ENCODE measurements around the gene SLC2A11.
A peak's percentile ranks its signal among the peaks of the same experiment; 100 is the strongest.

SLC2A11 gene

DNA sequence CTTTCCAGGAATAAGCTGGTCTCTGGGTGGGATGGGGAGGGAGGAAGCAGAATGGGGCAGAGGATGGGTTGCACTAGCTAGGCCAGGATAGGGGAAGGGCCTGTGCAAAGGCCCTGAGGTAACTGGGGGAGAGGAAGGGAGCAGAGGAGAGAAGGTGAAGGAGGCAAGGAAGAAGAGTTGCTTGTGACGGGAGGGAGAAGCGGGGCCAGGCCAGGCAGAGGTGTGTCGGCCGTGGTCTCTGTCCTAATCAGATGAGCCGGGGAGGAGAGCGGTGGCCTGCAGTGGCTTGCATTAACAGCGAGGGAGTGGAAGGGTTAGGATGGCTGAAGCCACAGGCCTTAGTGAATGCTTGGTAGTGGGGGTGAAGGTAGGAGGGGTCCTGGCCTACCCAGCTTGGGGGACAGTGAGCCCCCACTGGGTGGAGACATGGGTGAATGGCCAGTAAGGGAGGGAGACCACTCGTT, 12.9 kb upstream of the SLC2A11 start:
- no peak overlapping the region for H3K23ac ChIP-seq (ENCODE audit: low read length)
- H3K14ac ChIP-seq (ENCODE audit: low read length), result no peak overlapping the region
- H2BK120ac ChIP-seq (ENCODE audit: insufficient read depth, low read length, poor library complexity), result no peak overlapping the region
- no peak overlapping the region for H4K91ac ChIP-seq (ENCODE audit: low read depth, low read length)
- DNase-seq, result no peak
- H3K4me3 ChIP-seq (ENCODE audit: low read depth, low read length), result no peak overlapping the region
- peak overlapping the region; percentile 7 for H2AK5ac ChIP-seq (ENCODE audit: low read length)
- no peak overlapping the region for H3K4ac ChIP-seq (ENCODE audit: low read depth, low read length)
- H3K27me3 ChIP-seq (ENCODE audit: insufficient read depth, low read length), result no peaks in the 10 kb centered on the region
- H2AFZ ChIP-seq (ENCODE audit: insufficient read depth, low read length, poor library complexity), result no peak overlapping the region
- H3K18ac ChIP-seq (ENCODE audit: low read length), result no peak overlapping the region
- no peak overlapping the region for H3K9ac ChIP-seq (ENCODE audit: low read length)
- peaks cover 3 to 5% of the 10 kb centered on the region in 2 experiments for H3K4me1 ChIP-seq (ENCODE audit: control insufficient read depth in 1 of 2, insufficient read depth in 2 of 2, low read length in 2 of 2)
- H3K79me1 ChIP-seq (ENCODE audit: low read length), result no peaks in the 10 kb centered on the region
- no peaks in the 10 kb centered on the region for H3K9me3 ChIP-seq (ENCODE audit: insufficient read depth, low read depth, low read length)
- H3K79me2 ChIP-seq (ENCODE audit: control insufficient read depth, insufficient read depth, low read length, poor library complexity), result no peaks in the 10 kb centered on the region
- H2BK5ac ChIP-seq (ENCODE audit: low read depth, low read length, poor library complexity), result no peak overlapping the region
- H4K12ac ChIP-seq (ENCODE audit: low read depth, low read length), result no peak overlapping the region
- H2BK12ac ChIP-seq (ENCODE audit: low read length), result no peak overlapping the region
- no peak overlapping the region for H3K4me2 ChIP-seq (ENCODE audit: low read length)
- H3K27ac ChIP-seq (ENCODE audit: low read depth, low read length), result no peak overlapping the region
- H4K8ac ChIP-seq (ENCODE audit: low read depth, low read length), result no peak overlapping the region
- no CpG with 5 or more reads among the region's 8 CpGs for WGBS (ENCODE audit: extremely low coverage, insufficient coverage, insufficient read length)
- no peaks in the 10 kb centered on the region for H3K36me3 ChIP-seq (ENCODE audit: control insufficient read depth in 1 of 2, insufficient read depth in 2 of 2, low read length in 2 of 2)

DNA sequence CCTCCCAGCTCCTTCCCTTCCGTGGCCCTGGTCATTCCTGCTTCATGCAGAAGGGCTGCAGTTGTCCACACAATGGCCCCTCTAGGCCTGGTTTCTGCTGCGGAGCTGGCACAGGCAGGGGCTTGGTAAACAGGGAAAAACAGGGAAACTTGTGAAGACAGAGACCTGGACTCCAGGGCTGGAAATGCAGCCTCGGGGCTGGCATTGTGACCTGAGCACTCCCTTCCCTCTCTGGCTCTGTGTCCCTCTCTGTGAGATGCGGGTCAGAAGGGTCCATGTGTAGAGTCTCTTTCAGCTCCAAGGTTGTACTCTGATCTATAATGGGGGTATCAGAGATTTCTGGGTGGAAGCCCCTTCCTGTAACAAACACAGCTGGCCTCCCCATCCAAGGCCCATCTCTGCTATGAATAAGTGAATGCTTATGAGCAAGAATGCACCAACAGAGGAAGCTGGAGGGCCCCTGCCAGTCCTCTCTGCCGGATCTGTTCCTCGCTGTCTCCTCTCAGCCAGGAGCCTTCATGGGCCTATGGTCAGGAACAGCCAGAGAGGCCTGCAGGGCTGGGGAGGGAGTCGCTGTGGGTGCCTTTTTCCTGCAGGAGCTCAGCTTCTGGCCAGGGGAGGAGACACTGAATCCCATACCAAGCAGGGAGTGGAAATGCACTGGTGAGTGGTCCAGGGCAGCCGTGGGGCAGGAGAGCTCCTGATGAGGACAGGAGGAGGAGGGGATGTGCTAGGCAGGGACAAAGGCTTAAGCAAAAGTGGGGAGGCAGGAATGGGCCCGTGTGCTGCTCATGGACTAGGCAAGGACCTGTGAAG, 12.2 kb upstream of the SLC2A11 start:
- Histone ChIP-seq H3K9ac (ENCODE audit: low read length) (no peak overlapping the region), H2BK12ac (ENCODE audit: low read length) (no peak overlapping the region), H3K23ac (ENCODE audit: low read length) (no peak overlapping the region), H4K8ac (ENCODE audit: low read depth, low read length) (no peak overlapping the region), H3K27me3 (ENCODE audit: insufficient read depth, low read length) (no peaks in the 10 kb centered on the region), H3K36me3 (ENCODE audit: control insufficient read depth in 1 of 2, insufficient read depth in 2 of 2, low read length in 2 of 2) (no peaks in the 10 kb centered on the region), H2AFZ (ENCODE audit: insufficient read depth, low read length, poor library complexity) (no peak overlapping the region), H3K79me2 (ENCODE audit: control insufficient read depth, insufficient read depth, low read length, poor library complexity) (no peaks in the 10 kb centered on the region), H4K91ac (ENCODE audit: low read depth, low read length) (no peak overlapping the region), H3K18ac (ENCODE audit: low read length) (no peak overlapping the region), H3K9me3 (ENCODE audit: insufficient read depth, low read depth, low read length) (no peaks in the 10 kb centered on the region), H3K4me2 (ENCODE audit: low read length) (no peak overlapping the region), H2AK5ac (ENCODE audit: low read length) (peak overlapping the region; percentile 7), H3K79me1 (ENCODE audit: low read length) (no peaks in the 10 kb centered on the region), H2BK120ac (ENCODE audit: insufficient read depth, low read length, poor library complexity) (no peak overlapping the region), H3K27ac (ENCODE audit: low read depth, low read length) (no peak overlapping the region), H4K12ac (ENCODE audit: low read depth, low read length) (no peak overlapping the region), H3K14ac (ENCODE audit: low read length) (no peak overlapping the region), H3K4ac (ENCODE audit: low read depth, low read length) (no peak overlapping the region), H3K4me3 (ENCODE audit: low read depth, low read length) (no peak overlapping the region), H3K4me1 (ENCODE audit: control insufficient read depth in 1 of 2, insufficient read depth in 2 of 2, low read length in 2 of 2) (peaks cover 5% of the 10 kb centered on the region in 2 experiments), H2BK5ac (ENCODE audit: low read depth, low read length, poor library complexity) (no peak overlapping the region)
- WGBS (ENCODE audit: extremely low coverage, insufficient coverage, insufficient read length), result no CpG with 5 or more reads among the region's 9 CpGs
- peak in 1 of 2 donors; percentile 47 for DNase-seq

DNA sequence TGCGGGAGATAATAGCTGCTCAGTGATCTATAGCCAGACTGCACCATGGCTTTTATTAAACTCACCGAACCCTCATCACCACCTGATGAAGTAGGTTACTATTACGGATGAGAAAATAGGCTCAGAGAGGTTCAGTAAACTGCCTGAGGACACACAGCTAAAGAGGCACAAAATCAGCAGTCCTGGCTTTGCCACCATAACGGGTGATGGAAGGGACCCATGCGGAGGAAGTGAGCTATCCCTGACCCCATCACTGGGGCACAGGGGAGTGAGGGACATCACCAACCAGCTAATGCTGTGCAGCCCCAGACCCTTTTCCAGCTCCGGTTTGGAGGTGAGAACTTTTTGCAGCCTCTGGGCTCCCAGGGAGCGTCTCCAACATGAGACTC, 11.6 kb upstream of the SLC2A11 start:
- Histone ChIP-seq H2AK5ac (ENCODE audit: low read length) (no peak overlapping the region), H3K27ac (ENCODE audit: low read depth, low read length) (no peak overlapping the region), H3K9ac (ENCODE audit: low read length) (no peak overlapping the region), H2AFZ (ENCODE audit: insufficient read depth, low read length, poor library complexity) (no peak overlapping the region), H3K79me1 (ENCODE audit: low read length) (no peaks in the 10 kb centered on the region), H3K4ac (ENCODE audit: low read depth, low read length) (no peak overlapping the region), H3K9me3 (ENCODE audit: insufficient read depth, low read depth, low read length) (no peaks in the 10 kb centered on the region), H3K79me2 (ENCODE audit: control insufficient read depth, insufficient read depth, low read length, poor library complexity) (no peaks in the 10 kb centered on the region), H2BK120ac (ENCODE audit: insufficient read depth, low read length, poor library complexity) (no peak overlapping the region), H2BK5ac (ENCODE audit: low read depth, low read length, poor library complexity) (no peak overlapping the region), H3K4me2 (ENCODE audit: low read length) (no peak overlapping the region), H3K27me3 (ENCODE audit: insufficient read depth, low read length) (no peaks in the 10 kb centered on the region), H4K8ac (ENCODE audit: low read depth, low read length) (no peak overlapping the region), H3K18ac (ENCODE audit: low read length) (no peak overlapping the region), H4K91ac (ENCODE audit: low read depth, low read length) (peak overlapping the region; percentile 9), H3K14ac (ENCODE audit: low read length) (no peak overlapping the region), H4K12ac (ENCODE audit: low read depth, low read length) (no peak overlapping the region), H3K4me3 (ENCODE audit: low read depth, low read length) (no peak overlapping the region), H3K23ac (ENCODE audit: low read length) (no peak overlapping the region), H2BK12ac (ENCODE audit: low read length) (no peak overlapping the region), H3K36me3 (ENCODE audit: control insufficient read depth in 1 of 2, insufficient read depth in 2 of 2, low read length in 2 of 2) (no peaks in the 10 kb centered on the region), H3K4me1 (ENCODE audit: control insufficient read depth in 1 of 2, insufficient read depth in 2 of 2, low read length in 2 of 2) (peaks cover 5% of the 10 kb centered on the region in 2 experiments)
- no CpG with 5 or more reads among the region's 7 CpGs for WGBS (ENCODE audit: extremely low coverage, insufficient coverage, insufficient read length)
- no peak for DNase-seq

DNA sequence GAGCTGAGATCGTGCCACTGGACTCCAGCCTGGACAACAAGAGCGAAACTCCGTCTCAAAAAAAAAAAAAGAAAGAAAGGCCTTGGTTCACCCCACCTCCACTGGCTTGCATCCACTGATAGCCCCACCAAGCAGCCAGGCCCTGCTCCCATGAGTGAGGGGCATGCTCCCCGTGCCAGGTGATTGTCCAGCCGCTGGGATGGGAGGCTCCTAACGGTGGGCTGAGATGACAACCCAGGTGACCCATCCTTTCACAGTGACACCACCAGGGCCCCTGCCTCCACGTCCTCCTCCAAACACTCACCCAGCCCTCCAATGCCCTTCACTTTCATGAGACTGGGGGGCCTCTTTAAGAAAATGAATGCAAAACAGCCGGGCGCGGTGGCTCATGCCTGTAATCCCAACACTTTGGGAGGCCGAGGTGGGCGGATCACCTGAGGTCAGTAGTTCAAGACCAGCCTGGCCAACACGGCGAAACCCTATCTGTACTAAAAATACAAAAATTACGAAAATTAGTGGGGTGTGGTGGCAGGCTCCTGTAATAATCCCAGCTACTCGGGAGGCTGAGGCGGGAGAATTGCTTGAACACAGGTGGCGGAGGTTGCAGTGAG, 10.3 kb upstream of the SLC2A11 start:
- Histone ChIP-seq H3K9me3 (ENCODE audit: insufficient read depth, low read depth, low read length) (no peaks in the 10 kb centered on the region), H2AFZ (ENCODE audit: insufficient read depth, low read length, poor library complexity) (no peak overlapping the region), H4K8ac (ENCODE audit: low read depth, low read length) (no peak overlapping the region), H3K27me3 (ENCODE audit: insufficient read depth, low read length) (no peaks in the 10 kb centered on the region), H3K79me2 (ENCODE audit: control insufficient read depth, insufficient read depth, low read length, poor library complexity) (no peaks in the 10 kb centered on the region), H3K14ac (ENCODE audit: low read length) (no peak overlapping the region), H4K91ac (ENCODE audit: low read depth, low read length) (no peak overlapping the region), H3K18ac (ENCODE audit: low read length) (no peak overlapping the region), H3K79me1 (ENCODE audit: low read length) (no peaks in the 10 kb centered on the region), H2BK12ac (ENCODE audit: low read length) (no peak overlapping the region), H2BK120ac (ENCODE audit: insufficient read depth, low read length, poor library complexity) (no peak overlapping the region), H4K12ac (ENCODE audit: low read depth, low read length) (no peak overlapping the region), H3K4me3 (ENCODE audit: low read depth, low read length) (no peak overlapping the region), H3K4me2 (ENCODE audit: low read length) (no peak overlapping the region), H3K27ac (ENCODE audit: low read depth, low read length) (no peak overlapping the region), H3K9ac (ENCODE audit: low read length) (no peak overlapping the region), H3K4ac (ENCODE audit: low read depth, low read length) (no peak overlapping the region), H3K23ac (ENCODE audit: low read length) (no peak overlapping the region), H3K36me3 (ENCODE audit: control insufficient read depth in 1 of 2, insufficient read depth in 2 of 2, low read length in 2 of 2) (no peaks in the 10 kb centered on the region), H2AK5ac (ENCODE audit: low read length) (no peak overlapping the region), H3K4me1 (ENCODE audit: control insufficient read depth in 1 of 2, insufficient read depth in 2 of 2, low read length in 2 of 2) (peaks cover 5% of the 10 kb centered on the region in 2 experiments), H2BK5ac (ENCODE audit: low read depth, low read length, poor library complexity) (no peak overlapping the region)
- WGBS (ENCODE audit: extremely low coverage, insufficient coverage, insufficient read length), result no CpG with 5 or more reads among the region's 18 CpGs
- DNase-seq, result no peak
